ENCODE results near the gene DPH7.

GRCh38 chr9:137516144-137516917 lies 62.4 kb downstream of the DPH7 start:
- TF ChIP-seq, protein P1, sequence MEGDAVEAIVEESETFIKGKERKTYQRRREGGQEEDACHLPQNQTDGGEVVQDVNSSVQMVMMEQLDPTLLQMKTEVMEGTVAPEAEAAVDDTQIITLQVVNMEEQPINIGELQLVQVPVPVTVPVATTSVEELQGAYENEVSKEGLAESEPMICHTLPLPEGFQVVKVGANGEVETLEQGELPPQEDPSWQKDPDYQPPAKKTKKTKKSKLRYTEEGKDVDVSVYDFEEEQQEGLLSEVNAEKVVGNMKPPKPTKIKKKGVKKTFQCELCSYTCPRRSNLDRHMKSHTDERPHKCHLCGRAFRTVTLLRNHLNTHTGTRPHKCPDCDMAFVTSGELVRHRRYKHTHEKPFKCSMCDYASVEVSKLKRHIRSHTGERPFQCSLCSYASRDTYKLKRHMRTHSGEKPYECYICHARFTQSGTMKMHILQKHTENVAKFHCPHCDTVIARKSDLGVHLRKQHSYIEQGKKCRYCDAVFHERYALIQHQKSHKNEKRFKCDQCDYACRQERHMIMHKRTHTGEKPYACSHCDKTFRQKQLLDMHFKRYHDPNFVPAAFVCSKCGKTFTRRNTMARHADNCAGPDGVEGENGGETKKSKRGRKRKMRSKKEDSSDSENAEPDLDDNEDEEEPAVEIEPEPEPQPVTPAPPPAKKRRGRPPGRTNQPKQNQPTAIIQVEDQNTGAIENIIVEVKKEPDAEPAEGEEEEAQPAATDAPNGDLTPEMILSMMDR (IDR thresholded peaks at IDR 0.05) = no peak
- no peak for TF ChIP-seq EZH2 (IDR thresholded peaks at IDR 0.05)
